AG10803 (cell line): Measurements from ENCODE around the gene COG7.
"Not testable (repeated sequence)": the region's sequence is repeated elsewhere in the genome, so short reads cannot be mapped to it uniquely, and the experiment has no call there.

ENCODE experiments used
- DNase-seq: peaks from one replicate; pipeline ENCODE4 v3.0.0; 2010; ENCODE audit warnings: low read depth
- H3K4me3 ChIP-seq: 2 replicates; pipeline ENCODE4 v1.5.1; 2011; ENCODE audit warnings: mild to moderate bottlenecking, low read length, control low read depth
- CTCF ChIP-seq: conservative IDR thresholded peaks from 2 replicates; pipeline ENCODE4 v1.5.1; 2011; ENCODE audit warnings: mild to moderate bottlenecking, low read length, control low read depth, inconsistent platforms

The COG7 gene

GRCh38 chr16:23369416-23369815 lies 83.6 kb downstream of the COG7 start:
- H3K4me3 ChIP-seq, result no peak overlapping the region
- no peak for DNase-seq
- TF ChIP-seq CTCF, result no peak

GRCh38 chr16:23368469-23368868 lies 84.5 kb downstream of the COG7 start:
- no peak overlapping the region for H3K4me3 ChIP-seq
- no peak for DNase-seq
- no peak for TF ChIP-seq CTCF

GRCh38 chr16:23367988-23368387 lies 85.0 kb downstream of the COG7 start:
- TF ChIP-seq CTCF, result no peak
- no peak for DNase-seq

GRCh38 chr16:23367564-23367963 lies 85.4 kb downstream of the COG7 start:
- no peak overlapping the region for H3K4me3 ChIP-seq
- TF ChIP-seq CTCF, result no peak
- no peak for DNase-seq

More at GRCh38 chr16:23367988-23368387, 85.0 kb downstream of the COG7 start:
- H3K4me3 ChIP-seq, result no peak overlapping the region

GRCh38 chr16:23366341-23366740 lies 86.6 kb downstream of the COG7 start:
- H3K4me3 ChIP-seq, DNase-seq: not testable (repeated sequence)

- no peak for DNase-seq
- TF ChIP-seq CTCF, result no peak
- no peak overlapping the region for H3K4me3 ChIP-seq
These were observed 87.3 kb downstream of the COG7 start for GRCh38 chr16:23365602-23366240.

GRCh38 chr16:23362460-23363317 lies 90.3 kb downstream of the COG7 start:
- no peak overlapping the region for H3K4me3 ChIP-seq
- DNase-seq, result no peak
- TF ChIP-seq CTCF, result no peak
